GM18868 (cell line): ENCODE results near the gene TOGARAM1.
A peak's percentile ranks its signal among the peaks of the same experiment; 100 is the strongest.

Experiments
- ATAC-seq: cut with Tn5 transposase; IDR thresholded peaks from one replicate; pipeline ENCODE4 v1.9.1; 2021; ENCODE audit warnings: mild to moderate bottlenecking, moderate library complexity; ENCODE audit not compliant: unreplicated experiment

Gene TOGARAM1, protein sequence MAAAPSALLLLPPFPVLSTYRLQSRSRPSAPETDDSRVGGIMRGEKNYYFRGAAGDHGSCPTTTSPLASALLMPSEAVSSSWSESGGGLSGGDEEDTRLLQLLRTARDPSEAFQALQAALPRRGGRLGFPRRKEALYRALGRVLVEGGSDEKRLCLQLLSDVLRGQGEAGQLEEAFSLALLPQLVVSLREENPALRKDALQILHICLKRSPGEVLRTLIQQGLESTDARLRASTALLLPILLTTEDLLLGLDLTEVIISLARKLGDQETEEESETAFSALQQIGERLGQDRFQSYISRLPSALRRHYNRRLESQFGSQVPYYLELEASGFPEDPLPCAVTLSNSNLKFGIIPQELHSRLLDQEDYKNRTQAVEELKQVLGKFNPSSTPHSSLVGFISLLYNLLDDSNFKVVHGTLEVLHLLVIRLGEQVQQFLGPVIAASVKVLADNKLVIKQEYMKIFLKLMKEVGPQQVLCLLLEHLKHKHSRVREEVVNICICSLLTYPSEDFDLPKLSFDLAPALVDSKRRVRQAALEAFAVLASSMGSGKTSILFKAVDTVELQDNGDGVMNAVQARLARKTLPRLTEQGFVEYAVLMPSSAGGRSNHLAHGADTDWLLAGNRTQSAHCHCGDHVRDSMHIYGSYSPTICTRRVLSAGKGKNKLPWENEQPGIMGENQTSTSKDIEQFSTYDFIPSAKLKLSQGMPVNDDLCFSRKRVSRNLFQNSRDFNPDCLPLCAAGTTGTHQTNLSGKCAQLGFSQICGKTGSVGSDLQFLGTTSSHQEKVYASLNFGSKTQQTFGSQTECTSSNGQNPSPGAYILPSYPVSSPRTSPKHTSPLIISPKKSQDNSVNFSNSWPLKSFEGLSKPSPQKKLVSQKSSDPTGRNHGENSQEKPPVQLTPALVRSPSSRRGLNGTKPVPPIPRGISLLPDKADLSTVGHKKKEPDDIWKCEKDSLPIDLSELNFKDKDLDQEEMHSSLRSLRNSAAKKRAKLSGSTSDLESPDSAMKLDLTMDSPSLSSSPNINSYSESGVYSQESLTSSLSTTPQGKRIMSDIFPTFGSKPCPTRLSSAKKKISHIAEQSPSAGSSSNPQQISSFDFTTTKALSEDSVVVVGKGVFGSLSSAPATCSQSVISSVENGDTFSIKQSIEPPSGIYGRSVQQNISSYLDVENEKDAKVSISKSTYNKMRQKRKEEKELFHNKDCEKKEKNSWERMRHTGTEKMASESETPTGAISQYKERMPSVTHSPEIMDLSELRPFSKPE (N-terminal part only)

DNA sequence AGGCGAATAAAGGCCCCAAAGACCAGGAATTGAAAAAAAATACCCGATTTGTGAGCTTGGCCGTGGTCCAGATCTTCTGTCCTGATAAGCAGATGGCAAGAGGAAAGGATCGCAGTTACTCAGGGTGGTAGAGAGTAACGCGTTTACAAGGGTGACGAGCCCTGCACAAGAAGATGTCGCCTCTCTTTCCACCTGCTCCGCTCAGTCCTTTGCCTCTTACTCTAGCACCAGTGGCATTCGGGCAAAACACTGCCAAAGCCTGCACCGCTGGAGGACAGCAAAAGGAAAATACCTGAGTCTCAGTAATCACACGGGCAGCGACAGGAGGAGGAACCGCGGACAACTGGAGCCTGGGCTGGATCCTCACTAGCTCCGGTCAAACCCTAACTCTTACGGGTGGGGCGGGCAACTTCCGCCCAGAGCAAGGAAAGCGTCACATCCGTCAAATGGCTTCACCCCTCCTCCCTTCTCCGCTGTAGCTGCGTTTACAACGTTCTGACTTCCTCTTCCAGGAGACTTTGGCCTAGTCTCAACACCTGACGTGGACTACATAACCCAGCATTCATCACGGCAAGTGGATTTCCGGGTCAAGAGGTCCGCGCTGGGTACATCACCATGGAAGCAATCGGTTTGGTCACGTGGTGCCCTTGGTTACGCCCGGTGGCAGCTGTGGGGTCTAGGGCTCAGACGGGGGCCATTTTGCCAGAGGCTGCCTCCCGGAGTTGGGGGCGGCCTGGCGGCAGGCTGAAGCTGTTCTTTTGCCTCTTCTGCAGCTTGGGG is at the start of gene TOGARAM1, which contains the start of gene KLHL28:
TSS of gene TOGARAM1 (plus strand) at position 637 of the 780 bp plus-strand sequence. CDS start 232 bp downstream, outside the sequence.
TSS of gene KLHL28 (minus strand) at position 394 of the 780 bp plus-strand sequence. CDS start 16,019 bp downstream, outside the sequence.
- peak; percentile 91 for ATAC-seq

DNA sequence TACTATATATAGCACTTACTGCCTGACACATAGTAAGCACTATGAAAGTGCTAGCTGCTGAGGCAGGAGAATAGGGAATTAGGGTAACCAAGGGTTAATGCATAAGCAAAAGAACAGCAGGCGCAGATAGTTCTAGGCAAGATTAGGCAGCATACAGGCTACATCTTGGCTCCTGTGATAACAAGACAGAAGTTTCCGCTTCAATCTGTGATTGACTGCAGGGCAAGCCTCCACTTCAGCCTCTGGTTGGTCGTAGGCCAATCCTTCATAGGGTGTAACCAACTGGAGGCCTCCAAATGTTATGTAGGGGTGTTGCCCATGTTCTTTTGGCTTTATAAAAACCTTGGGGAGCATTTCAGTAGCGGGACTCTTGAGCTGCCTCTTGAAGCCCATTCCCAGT is 47.1 kb upstream of the TOGARAM1 start:
- no peak for ATAC-seq

DNA sequence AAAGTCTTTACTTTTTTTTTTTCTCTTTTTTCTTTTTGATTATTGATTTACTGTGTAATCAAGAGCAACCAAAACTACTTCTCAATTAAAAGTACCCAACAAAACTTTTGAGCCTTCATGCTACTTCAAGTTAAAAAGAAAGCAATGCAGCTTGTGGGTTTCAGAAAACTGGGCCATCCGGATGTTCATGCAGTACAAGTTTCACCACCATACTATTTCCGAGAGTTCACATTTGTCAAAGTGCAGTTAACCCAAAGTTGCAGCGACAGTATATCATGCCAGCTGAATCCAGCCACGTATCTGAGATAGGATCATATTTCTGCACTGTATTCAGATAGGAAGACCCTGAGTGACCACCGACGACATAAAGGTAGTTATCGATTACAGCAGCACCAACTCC is 33.2 kb upstream of the TOGARAM1 start:
- ATAC-seq, result no peak

DNA sequence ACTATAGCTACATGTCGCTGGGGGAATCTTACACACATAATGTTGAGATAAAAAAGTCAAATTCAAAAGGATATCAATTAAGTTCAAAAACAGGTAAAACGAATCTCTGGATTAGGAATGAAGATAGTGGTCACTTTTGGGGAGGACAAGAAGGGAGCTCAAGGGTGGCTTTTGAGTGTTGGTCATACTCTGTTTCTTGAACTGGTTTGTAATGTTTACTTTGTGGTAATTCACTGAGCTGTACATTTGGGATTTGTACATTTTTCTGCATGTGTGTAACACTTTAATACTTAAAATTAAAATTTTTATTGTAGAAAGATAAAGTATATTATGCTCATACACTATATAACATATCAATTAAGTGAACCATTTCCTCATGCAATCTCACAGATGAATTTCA is 26.8 kb upstream of the TOGARAM1 start:
- ATAC-seq, result no peak

DNA sequence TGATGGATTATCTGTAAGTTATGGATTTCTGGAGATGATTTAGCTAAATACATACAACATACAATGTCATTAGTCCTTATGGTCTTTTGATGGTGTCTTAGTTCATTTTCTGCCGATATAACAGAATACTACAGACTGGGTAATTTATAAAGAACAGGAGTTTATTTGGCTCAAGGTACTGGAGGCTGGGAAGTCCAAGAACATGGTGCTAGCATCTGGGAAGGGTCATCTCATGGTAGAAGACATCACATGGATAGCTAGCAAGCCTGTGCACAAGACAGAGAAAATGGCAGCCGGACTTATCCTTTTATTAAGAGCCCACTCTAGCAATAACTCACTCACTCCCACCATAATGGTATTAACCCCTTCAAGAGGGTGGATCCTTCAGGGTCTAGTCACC is 24.4 kb upstream of the TOGARAM1 start:
- no peak for ATAC-seq

DNA sequence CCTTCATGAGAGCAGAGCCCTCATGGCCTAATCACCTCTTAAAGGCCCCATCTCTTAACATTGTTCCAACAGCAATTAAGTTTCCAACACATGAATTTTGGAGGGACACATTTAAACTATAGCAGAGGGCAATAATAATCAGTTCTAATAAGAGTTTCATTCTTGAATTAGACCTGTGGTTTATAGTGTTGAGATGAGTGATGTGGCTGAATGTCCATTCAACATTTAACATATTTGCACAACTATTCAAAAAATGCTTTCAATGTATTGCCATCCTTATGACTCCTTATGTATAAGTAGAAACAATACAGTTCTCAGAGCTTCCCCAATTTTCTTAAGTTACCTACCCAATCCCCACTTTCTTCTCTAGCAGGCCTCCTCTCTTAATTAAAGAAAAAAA is 21.8 kb upstream of the TOGARAM1 start:
- no peak for ATAC-seq

DNA sequence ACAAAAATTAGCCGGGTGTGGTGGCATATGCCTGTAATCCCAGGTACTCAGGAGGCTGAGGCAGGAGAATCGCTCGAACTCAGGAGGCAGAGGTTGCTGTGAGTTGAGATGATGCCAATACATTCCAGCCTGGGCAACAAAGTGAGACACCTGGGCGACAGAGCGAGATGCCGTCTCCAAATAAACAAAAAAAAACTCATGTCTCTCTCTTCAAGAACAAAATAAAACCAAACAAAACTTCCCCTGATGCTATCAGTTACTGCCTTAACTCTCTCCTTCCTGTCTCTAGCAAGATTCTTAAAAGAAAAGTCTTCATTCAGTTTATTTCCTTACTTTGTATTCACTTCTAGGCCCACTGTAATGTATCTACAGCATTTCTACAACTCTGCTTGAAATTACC is 21.0 kb upstream of the TOGARAM1 start:
- no peak for ATAC-seq

DNA sequence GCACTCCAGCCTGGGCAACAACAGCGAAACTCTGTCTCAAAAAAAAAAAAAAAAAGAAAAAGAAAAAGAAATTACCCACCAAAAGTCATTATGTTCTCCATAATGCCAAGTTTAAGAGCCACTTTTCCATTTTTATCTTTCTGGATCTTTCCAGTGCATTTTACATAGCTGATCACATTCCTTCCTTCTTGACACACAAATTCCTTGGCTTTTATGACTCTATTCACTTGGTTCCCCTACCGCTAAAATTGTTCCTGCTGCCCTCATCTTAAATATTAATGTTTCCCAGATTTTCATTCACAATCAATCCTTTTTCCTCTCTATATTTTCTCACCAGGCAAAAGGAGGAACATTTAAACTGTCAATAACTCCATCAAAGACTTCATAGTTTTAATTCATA is 20.4 kb upstream of the TOGARAM1 start:
- ATAC-seq, result no peak

DNA sequence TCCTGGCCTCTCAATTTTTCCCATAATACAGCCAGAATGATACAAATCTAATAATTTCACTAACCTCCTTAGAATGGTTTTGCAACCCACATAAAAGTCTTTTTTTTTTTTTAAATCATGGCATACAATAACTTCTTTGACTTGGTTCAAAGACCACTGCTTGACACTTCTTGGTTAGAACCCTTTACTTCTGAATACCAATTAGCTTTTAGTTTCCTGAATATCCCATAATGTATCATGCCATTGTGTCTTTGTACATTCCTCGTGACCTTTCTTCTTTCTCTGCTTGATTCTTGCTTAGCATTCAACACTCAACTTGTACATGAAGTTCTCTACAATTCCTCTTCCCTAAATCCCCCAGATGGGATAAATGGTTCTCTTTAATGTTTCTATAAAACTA is 19.6 kb upstream of the TOGARAM1 start:
- ATAC-seq, result no peak

DNA sequence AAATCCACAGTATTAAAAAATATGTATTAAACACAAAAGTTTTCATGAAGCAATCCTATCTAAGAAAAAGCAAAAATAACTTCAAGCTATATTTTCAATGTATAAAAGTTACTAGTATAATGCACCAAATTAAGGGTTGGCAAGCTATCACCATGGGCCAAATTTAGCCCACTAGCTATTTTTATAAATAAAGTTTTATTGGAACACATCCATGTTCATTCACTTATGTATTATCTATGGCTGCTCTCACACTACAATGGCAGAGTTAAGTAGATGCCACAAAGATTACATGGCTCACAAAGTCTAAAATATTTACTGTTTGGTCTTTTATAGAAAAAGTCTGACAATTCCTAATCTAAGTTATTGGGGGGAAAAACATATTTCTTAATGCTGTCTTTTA is 17.9 kb upstream of the TOGARAM1 start:
- no peak for ATAC-seq

DNA sequence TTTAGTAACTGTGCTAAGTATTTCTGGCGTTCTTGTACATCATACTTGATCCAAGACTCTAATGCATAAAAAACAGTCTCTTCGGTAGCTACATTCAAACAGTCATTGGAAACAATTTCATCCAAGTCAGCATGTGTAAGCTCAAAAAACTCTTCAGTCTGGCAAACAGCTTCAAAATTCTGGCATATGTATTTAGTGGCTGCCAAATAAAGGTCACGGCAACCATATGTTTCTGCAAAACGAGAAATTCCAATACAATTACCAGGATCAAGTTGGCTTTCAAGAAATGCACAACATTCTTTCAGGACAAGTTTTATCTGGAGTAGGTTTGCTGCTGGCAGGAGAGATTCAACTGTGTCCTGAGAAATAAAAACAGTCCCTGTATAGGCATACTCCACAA is 16.7 kb upstream of the TOGARAM1 start:
- ATAC-seq, result no peak

DNA sequence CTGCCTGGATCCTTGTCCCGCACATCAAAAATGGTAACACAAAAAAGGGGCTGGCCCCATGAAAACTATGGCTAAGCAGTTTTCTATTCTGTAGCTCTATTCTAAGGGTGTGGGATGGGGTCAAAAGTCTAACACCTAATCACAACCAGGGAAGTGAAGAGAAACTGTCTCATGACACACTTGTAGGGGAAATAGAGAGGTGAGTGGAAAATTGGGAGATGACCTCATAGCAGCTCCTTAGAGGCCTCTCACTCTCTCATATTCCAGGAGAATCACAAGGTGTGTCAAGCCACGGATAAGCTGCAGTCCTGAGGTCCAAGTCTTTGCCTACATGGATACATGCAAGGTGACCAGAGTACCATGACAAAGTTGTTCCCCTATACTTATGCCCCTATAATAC is 10.9 kb upstream of the TOGARAM1 start:
- ATAC-seq, result no peak

DNA sequence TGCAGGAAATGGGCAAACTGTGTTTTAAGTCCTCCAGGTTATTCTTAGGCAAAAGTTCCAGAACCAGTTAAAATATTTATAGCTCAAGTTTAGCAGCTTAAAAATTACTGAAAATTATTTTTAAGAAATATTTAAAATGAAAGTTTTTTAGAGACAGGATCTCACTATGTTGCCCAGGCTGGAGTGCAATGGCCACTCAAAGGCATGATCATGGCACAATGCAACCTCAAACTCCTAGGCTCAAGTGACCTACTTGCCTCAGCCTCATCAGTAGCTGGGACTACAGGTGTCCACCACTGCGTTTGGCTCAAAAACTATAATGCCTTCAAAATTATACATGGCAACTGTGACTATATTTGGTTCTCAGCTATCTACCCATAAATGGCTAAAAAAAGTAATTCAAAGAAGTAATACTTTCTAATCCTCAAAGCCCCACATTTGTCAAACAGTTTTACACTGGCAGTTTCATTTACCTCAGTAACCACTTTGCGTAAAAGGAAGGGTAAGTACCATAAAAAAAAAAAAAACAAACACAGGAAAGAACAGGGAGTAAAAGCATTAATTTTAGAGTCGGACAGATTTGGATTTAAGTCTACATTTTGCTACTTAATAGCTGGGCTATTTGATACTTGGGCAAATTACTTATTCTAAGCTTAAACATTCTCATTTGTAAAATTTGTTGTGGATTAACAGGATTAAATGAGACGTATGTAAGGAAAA is 9.4 kb upstream of the TOGARAM1 start:
- no peak for ATAC-seq

DNA sequence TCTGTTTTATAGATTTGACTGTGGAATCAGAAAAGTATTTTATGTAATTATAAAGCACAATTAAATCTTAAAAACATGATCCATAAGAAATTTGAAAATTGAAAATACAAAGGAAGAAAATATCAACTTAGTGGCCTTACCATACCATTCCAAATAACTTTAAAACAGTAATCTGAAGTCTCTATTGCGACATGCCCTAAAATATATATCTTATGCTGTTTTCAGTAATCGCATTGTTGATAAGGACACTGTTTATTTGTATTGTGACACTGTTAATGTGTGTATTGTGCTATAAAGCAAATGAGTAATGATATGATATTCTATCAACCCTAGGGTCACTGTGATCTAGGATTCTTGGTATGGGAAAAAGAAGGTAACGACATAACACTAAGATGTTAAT is 7.2 kb upstream of the TOGARAM1 start:
- no peak for ATAC-seq

DNA sequence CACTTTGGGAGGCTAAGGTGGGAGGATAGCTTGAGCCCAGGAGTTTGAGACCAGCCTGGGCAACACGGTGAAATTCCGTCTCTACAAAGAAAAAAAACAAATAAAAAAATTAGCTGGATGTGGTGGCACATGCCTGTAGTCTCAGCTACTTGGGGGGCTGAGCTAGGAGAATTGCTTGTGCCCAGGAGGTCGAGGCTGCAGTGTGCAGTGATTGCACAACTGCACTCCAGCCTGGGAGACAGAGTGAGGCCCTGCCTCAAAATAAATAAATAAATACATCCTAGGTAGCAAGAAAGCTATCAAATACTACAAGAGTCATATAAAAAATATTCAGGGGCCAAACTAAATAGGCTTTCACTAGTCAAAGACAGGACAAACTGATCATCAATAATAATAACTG is 6.5 kb upstream of the TOGARAM1 start:
- ATAC-seq, result no peak

DNA sequence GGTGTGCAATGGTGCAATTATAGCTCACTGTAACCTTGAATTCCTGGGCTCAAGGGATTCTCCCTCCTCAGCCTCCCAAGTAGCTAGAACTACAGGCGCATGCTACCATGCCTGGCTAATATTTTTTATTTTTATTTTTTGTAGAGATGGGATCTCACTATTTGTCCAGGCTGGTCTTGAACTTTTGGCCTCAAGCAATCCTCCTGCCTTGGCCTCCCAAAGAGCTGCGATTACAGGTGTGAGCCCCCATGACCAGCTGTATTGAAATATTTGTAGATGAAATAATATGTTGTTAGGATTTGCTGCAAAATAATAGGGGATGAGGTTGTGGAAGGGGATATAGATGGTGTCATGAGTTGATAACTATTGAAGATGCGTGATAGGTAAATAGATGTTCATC is 5.1 kb upstream of the TOGARAM1 start:
- ATAC-seq, result no peak

DNA sequence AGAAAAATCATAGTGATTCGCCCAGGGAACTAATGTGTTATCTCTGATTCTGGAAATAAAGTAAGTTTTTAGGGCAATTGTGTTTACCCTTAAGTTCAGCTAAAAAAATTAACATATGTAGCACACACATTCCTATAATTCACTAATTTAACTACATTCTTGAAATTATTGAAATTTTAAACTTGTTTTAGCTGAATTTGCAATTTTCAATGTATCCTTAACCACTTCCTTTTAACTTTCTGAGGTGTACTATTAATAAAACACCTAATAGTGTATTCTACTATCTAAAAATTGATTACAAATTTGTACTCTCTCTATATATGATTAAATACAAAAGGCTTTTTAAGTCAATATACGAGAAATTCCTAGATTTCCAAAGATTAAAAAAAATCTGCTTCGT is 2.5 kb upstream of the TOGARAM1 start:
- no peak for ATAC-seq

DNA sequence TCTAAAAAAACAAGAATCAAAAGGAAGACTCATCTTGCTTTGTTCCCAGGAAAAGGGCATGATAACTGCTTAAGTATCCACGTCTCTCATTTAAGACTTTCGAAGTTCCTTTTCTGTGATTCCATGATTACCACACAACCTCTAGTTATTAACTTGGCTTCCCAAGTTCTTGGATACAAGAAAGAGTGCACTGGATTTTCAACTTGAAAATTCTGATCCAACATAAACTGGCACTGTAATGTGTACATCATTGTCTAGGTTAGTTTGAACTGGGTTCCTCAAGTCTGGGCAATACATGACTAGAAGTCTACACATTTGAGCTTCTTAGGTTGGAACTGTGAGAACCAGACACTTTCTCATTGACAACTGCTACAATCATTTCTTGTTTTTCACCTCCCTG is 1.8 kb upstream of the TOGARAM1 start:
- no peak for ATAC-seq

DNA sequence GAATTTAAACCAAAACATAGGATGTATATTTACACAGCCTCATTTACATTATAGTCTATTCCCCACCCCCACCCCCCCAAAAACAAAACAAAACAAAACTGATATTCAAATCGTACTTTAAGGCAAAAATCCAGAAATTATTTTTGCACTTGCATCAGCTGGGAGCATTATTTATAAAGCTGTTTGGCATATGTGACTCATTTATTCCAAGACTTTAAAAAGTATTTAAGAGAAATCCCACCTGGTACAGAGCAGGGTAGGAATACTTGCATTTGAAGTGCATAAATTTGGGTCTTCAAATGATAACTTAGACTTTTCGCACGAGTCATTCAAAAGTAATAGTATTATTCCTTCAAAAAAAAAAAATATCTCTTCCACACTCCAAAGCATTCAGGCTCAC is 1.3 kb upstream of the TOGARAM1 start:
- ATAC-seq, result no peak

DNA sequence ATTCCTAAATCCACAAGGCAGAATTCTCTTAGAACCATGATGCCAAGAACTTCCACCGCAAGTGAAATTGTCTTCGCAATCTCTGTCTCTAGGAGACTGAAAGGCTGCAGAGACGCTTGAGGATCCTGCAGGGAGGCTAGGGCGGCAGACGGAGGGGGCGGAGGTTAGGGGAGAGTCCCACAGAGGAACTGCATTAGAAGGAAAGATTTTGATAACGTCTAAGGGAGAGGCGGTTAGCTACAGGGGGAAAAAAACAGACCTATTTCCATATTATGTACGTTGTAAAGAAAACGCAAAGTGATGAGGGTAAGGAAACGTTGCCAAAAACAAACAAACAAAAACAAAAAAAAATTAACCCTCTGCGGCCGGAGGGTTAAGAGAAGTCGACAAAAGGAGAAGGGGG is 838 bp upstream of the TOGARAM1 start:
- ATAC-seq, result peak; percentile 24
